Tongue (tissue), 2 donors: Measurements from ENCODE around the gene PDS5A. TPM values are rescaled to one million over a fixed set of nuclear protein-coding genes. Genes with fewer than 3 reads are reported as not detected.
"Not testable (repeated sequence)": the region's sequence is repeated elsewhere in the genome, so short reads cannot be mapped to it uniquely, and the experiment has no call there.

ENCODE experiments used
- DNase-seq: peaks from one replicate; pipeline ENCODE4 v3.0.0-alpha.2; 2015
- total RNA-seq: library from RNA; depleted of rRNA; stranded (reverse); fragments of >200 nt; gene quantifications from one replicate; pipeline ENCODE4 v1.2.3, GENCODE V29; 2014

The PDS5A gene
- total RNA-seq, 1 donor from 2014 or later: 55.0 TPM

GRCh38 chr4:39834269-39834668 lies 143.4 kb downstream of the PDS5A start:
- DNase-seq: no peak

GRCh38 chr4:39825741-39826231 lies 151.9 kb downstream of the PDS5A start:
- DNase-seq: no peak

GRCh38 chr4:39825090-39825489 lies 152.6 kb downstream of the PDS5A start:
- DNase-seq: no peak

GRCh38 chr4:39823191-39823590 lies 154.5 kb downstream of the PDS5A start:
- DNase-seq: peak; percentile 20

- DNase-seq: no peak
Measured at GRCh38 chr4:39822662-39823061, 155.0 kb downstream of the PDS5A start.

- DNase-seq: no peak
Measured at GRCh38 chr4:39821951-39822350, 155.8 kb downstream of the PDS5A start.

GRCh38 chr4:39820186-39820585 lies 157.5 kb downstream of the PDS5A start:
- DNase-seq: no peak

GRCh38 chr4:39818646-39819045 lies 159.1 kb downstream of the PDS5A start:
- DNase-seq: no peak

GRCh38 chr4:39814403-39815185 lies 163.1 kb downstream of the PDS5A start:
- no peak for DNase-seq

- not testable (repeated sequence) for DNase-seq
Measured at GRCh38 chr4:39813761-39814160, 163.9 kb downstream of the PDS5A start.

GRCh38 chr4:39813033-39813432 lies 164.7 kb downstream of the PDS5A start:
- not testable (repeated sequence) for DNase-seq

GRCh38 chr4:39812500-39812899 lies 165.2 kb downstream of the PDS5A start:
- DNase-seq: no peak

GRCh38 chr4:39808231-39808749 lies 169.4 kb downstream of the PDS5A start:
- no peak for DNase-seq

GRCh38 chr4:39802005-39802404 lies 175.7 kb downstream of the PDS5A start:
- DNase-seq: no peak

GRCh38 chr4:39792976-39793375 lies 184.7 kb downstream of the PDS5A start:
- DNase-seq: not testable (repeated sequence)

- DNase-seq: no peak
Measured at GRCh38 chr4:39792529-39792928, 185.2 kb downstream of the PDS5A start.

GRCh38 chr4:39792128-39792527 lies 185.6 kb downstream of the PDS5A start:
- no peak for DNase-seq

- DNase-seq: no peak
Measured at GRCh38 chr4:39786838-39787237, 190.9 kb downstream of the PDS5A start.

- no peak for DNase-seq
Measured at GRCh38 chr4:39785083-39785482, 192.6 kb downstream of the PDS5A start.

- DNase-seq: not testable (repeated sequence)
Measured at GRCh38 chr4:39781988-39782387, 195.7 kb downstream of the PDS5A start.
